GM21367 (cell line): ENCODE data around the gene INPP5D.
"Not testable (repeated sequence)": the region's sequence is repeated elsewhere in the genome, so short reads cannot be mapped to it uniquely, and the experiment has no call there.

ENCODE experiments used
- ATAC-seq: cut with Tn5 transposase; IDR thresholded peaks from one replicate; pipeline ENCODE4 v1.9.1; 2021; ENCODE audit not compliant: unreplicated experiment

The INPP5D gene

DNA sequence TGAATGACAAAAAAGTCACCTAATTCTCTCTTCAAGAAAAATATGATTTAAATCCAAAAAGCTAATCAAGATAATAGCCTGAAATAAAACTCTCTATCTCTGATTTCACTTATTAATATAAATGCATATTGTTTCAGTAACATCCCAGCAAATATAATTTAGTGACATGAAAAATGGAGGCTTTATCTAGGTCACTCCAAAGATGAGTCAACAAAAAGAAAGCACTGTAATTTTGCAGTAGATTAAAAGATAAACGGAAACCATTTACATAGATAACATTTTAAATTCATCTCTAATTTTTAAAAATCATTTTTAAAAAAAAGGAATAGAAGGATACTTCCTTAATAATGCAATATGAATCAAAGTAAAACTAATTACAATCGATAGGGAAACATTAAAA lies 76.9 kb downstream of the INPP5D start:
- no peak for ATAC-seq

- no peak for ATAC-seq
Observed at GRCh38 chr2:233140077-233140585, 80.0 kb downstream of the INPP5D start.

- no peak for ATAC-seq
Observed at GRCh38 chr2:233140978-233141377, 80.8 kb downstream of the INPP5D start.

- ATAC-seq: no peak
Observed at GRCh38 chr2:233141901-233142300, 81.8 kb downstream of the INPP5D start.

GRCh38 chr2:233142355-233142897 lies 82.3 kb downstream of the INPP5D start:
- peak; percentile 77 for ATAC-seq

DNA sequence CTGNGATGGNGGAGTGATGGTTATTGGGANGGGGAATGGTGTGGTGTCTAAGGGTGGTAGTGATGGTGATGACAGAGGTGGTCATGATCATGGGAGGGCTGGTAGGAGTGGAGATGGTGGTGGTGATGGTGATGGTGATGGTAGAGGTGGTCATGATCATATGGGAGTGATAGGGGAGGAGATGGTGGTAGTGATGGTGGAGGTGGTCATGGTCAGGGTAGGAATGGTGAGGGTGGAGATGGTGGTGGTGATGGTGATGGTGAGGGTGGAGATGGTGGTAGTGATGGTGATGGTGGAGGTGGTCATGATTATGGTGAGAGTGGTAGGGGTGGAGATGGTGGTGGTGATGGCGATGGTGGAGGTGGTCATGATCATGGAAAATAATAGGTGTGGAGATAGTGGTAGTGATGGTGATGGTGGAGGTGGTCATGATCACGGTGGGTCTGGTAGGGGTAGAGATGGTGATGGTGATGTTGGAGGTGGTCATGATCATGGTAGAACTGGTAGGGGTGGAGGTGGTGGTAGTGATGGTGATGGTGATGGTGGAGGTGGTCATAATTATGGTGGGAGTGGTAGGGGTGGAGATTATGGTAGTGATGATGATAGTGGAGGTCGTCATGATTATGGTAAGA lies 83.7 kb downstream of the INPP5D start:
- no peak for ATAC-seq

GRCh38 chr2:233145726-233146125 lies 85.6 kb downstream of the INPP5D start:
- ATAC-seq: no peak

- ATAC-seq: no peak
Observed at GRCh38 chr2:233146194-233146593, 86.1 kb downstream of the INPP5D start.

DNA sequence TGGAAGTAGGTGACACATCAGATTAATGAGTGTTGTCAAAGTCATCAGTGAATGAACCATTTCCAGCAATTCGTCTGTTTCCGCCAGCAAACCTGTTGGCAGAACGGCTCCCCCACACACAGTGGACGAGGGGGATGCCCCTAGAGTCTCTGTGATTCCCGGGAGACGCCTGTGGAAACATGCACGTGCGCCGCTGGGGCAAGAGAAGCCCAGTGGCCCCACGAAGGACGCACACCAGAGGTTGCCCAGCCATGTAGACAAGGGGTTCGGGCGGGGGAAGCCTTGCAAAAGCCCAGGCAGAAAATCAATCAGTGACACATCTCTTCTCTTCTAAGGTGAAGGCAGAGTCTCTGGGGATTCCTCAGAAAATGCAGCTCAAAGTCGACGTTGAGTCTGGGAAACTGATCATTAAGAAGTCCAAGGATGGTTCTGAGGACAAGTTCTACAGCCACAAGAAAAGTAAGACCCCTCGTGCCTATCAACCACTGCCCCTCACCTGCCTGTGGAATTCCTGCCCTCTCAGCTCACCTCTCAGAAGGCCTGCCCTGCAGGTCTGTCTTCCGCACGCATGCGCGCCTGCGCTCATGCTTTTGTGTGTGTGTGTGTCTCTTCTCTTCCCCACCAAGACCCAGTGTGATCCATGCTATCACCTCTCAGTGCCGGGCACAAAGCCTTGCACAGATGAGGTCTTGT lies 87.1 kb downstream of the INPP5D start:
- no peak for ATAC-seq

- no peak for ATAC-seq
Observed at GRCh38 chr2:233147829-233148167, 87.7 kb downstream of the INPP5D start.

DNA sequence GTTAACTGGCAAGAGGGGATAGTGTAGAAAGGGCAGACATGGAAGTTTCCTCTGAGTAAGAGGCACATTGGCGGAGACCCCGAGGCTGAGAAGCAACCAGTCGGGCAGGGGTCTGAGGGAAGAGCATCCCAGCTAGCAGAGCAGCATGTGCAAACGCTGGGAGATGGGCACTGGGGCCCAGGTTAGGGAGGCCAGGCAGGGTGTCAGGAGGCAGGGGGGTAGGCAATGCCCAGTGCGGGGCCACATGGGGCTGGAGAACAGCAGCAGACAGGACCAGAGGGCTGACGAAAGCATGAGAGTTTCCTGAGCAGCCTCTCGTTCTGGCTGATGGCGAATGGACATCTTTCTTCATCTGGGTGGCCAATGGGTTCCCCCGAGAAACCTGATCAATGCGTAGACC lies 88.2 kb downstream of the INPP5D start:
- no peak for ATAC-seq

DNA sequence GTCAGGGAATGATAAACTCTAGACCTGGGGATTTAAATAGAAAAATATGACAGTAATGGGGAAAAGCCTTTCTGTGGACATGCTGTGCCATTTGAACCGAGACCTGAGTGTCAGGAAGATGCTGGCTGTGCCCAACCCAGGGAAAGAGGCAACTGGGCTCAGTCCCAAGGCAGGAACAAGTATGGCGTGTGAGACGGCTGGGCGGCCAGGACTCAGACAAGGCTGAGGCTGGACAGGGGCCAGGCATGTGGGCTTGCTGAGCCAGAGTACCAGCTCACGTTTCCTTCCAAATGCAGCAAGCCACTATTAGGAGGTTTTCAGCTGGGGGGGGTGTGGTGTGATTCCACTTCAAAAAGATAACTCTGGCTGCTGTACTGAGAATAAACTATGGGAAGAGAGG lies 92.4 kb downstream of the INPP5D start:
- ATAC-seq: no peak

GRCh38 chr2:233153146-233153798 lies 93.1 kb downstream of the INPP5D start:
- no peak for ATAC-seq

GRCh38 chr2:233156001-233156400 lies 95.9 kb downstream of the INPP5D start:
- ATAC-seq: no peak

DNA sequence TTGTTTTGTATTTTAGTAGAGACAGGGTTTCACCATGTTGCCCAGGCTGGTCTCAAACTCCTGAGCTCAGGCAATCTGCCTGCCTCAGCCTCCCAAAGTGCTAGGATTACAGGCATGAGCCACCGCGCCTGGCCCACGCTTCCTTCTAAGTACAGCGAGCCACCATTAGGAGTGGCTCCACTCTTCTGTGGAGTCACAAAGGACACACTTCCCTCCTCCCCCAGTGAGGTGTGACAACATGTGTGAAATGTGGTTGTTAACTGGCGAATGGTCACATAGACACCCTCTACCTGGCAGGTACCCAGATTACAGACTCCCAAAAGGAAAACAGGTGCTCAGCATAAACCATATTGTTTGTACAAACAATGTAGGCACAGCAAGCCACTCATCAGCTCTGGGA lies 96.3 kb downstream of the INPP5D start:
- not testable (repeated sequence) for ATAC-seq

- no peak for ATAC-seq
Observed at GRCh38 chr2:233161730-233162129, 101.6 kb downstream of the INPP5D start.

GRCh38 chr2:233162770-233163169 lies 102.6 kb downstream of the INPP5D start:
- no peak for ATAC-seq

- ATAC-seq: no peak
Observed at GRCh38 chr2:233163486-233164103, 103.5 kb downstream of the INPP5D start.

DNA sequence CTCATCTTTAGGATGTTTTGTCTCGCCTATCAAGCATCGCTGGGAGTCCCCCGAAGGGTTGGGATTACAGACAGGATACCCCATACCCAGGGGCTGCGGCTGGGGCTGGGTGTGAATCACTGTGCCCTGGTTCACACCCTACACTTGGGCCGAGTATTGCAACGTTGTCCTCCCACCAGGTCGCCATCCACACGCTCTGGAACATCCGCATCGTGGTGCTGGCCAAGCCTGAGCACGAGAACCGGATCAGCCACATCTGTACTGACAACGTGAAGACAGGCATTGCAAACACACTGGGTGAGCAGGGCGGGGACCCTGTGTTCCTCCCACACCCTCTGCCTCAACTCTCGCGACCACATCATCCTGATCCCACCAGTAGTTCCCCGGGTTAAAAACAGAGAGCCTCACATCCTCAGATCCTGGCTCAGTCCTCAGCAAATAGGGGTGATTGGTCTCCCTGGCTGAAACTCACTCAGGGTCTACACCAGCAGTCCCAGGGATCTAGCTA lies 104.0 kb downstream of the INPP5D start:
- no peak for ATAC-seq

DNA sequence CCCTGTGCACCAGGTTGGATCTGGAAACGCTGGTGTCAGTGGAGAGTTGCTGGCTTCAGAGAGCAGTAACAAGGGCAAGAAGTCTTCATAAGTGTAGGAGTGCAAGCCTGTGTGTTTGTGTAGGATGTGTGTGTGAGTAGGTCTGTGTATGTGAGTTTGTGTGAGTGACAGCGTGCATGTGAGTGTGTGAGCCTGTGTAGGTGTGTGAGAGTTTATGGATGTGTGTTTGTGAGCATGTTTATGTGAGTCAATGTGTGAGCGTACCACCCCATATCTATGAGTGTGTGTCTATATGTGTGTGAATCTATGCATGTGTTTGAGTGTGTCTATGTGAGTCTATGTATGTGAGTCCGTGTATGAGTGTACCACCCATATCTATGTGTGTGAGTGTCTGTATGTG lies 104.8 kb downstream of the INPP5D start:
- no peak for ATAC-seq

- no peak for ATAC-seq
Observed at GRCh38 chr2:233165543-233165894, 105.4 kb downstream of the INPP5D start.
